ENCODE results near the gene OR10Z1.

Gene OR10Z1

GRCh38 chr1:158638146-158638545 lies 33.1 kb downstream of the OR10Z1 start:
- DNase-seq (ENCODE audit: insufficient read length, low spot score) = no peak
- FAIRE-seq = no peak
- no peak for TF ChIP-seq CTCF (IDR thresholded peaks at IDR 0.05; ENCODE audit: insufficient read depth, missing control alignments)

- TF ChIP-seq CTCF (IDR thresholded peaks at IDR 0.05; ENCODE audit: insufficient read depth, missing control alignments) = no peak
- FAIRE-seq (no peak), DNase-seq (ENCODE audit: insufficient read length, low spot score) (no peak)
Measured at GRCh38 chr1:158638904-158639303, 33.8 kb downstream of the OR10Z1 start.

- DNase-seq (ENCODE audit: insufficient read length, low spot score) (no peak), FAIRE-seq (no peak)
- no peak for TF ChIP-seq CTCF (IDR thresholded peaks at IDR 0.05; ENCODE audit: insufficient read depth, missing control alignments)
Measured at GRCh38 chr1:158644449-158644848, 39.4 kb downstream of the OR10Z1 start.

- TF ChIP-seq CTCF (IDR thresholded peaks at IDR 0.05; ENCODE audit: insufficient read depth, missing control alignments) = no peak
- DNase-seq (ENCODE audit: insufficient read length, low spot score) (no peak), FAIRE-seq (no peak)
Measured at GRCh38 chr1:158646465-158646864, 41.4 kb downstream of the OR10Z1 start.

GRCh38 chr1:158649052-158649451 lies 44.0 kb downstream of the OR10Z1 start:
- no peak for TF ChIP-seq CTCF (IDR thresholded peaks at IDR 0.05; ENCODE audit: insufficient read depth, missing control alignments)

GRCh38 chr1:158652721-158653334 lies 47.8 kb downstream of the OR10Z1 start:
- FAIRE-seq = no peak
- no peak for DNase-seq (ENCODE audit: insufficient read length, low spot score)
- no peak for TF ChIP-seq CTCF (IDR thresholded peaks at IDR 0.05; ENCODE audit: insufficient read depth, missing control alignments)

More at GRCh38 chr1:158649052-158649451, 44.0 kb downstream of the OR10Z1 start:
- FAIRE-seq = no peak
- DNase-seq (ENCODE audit: insufficient read length, low spot score) = no peak

GRCh38 chr1:158654086-158654485 lies 49.0 kb downstream of the OR10Z1 start:
- FAIRE-seq (no peak), DNase-seq (ENCODE audit: insufficient read length, low spot score) (no peak)
- TF ChIP-seq CTCF (IDR thresholded peaks at IDR 0.05; ENCODE audit: insufficient read depth, missing control alignments) = no peak

Measured in D721Med (cell line).